T-cell (primary cell): Measurements from ENCODE around the gene FBXO31. TPM values are rescaled to one million over a fixed set of nuclear protein-coding genes. Genes with fewer than 3 reads are reported as not detected.

ENCODE experiments used
- ATAC-seq, 4 experiments: fragments of 200-7000 bp in 3 of 4; fragments of 150-1000 bp in 1 of 4; cut with Tn5 transposase; replicated peaks in 1 of 4; 1 replicate in 3 of 4; 2 replicates in 1 of 4; pipeline ENCODE4 v1.10.0; 2021; ENCODE audit warnings: moderate library complexity in 3 of 4, mild to moderate bottlenecking in 2 of 4, moderate number of reproducible peaks in 1 of 4
- CTCF ChIA-PET, 2 donors: fragments of 300-600 bp; sonication (Branson Sonifier 250); formaldehyde crosslinking; loops; one replicate each; lab custom pipeline; 2022; ENCODE audit warnings: antibody characterized with exemption in 2 of 2; lab: Charles Lee
- POLR2A ChIA-PET, 2 donors: fragments of 300-600 bp; sonication (Branson Sonifier 250); formaldehyde crosslinking; loops; one replicate each; lab custom pipeline; 2022; ENCODE audit warnings: antibody characterized with exemption in 2 of 2; lab: Charles Lee
- DNase-seq, 35 experiments: peaks; one replicate each; pipeline versions ENCODE4 v3.0.0 to v3.0.0-alpha.2; 2013 to 2023
- H3K27ac ChIP-seq: one replicate; pipeline ENCODE4 v1.5.1; 2013; ENCODE audit warnings: low read length
- H3K27me3 ChIP-seq, 2 experiments: replicated peaks in 1 of 2; 1 replicate in 1 of 2; 2 replicates in 1 of 2; pipeline versions ENCODE4 v1.6.1 to v1.7.0; 2013; ENCODE audit warnings: low read length in 1 of 2, mixed read lengths in 1 of 2; ENCODE audit not compliant: control insufficient read depth in 2 of 2, insufficient read depth in 2 of 2; ENCODE audit errors: extremely low read depth in 1 of 2
- H3K36me3 ChIP-seq, 2 donors: 1 replicate in 1 of 2; 2 replicates in 1 of 2; pipeline versions ENCODE4 v1.6.1 to v1.7.0; 2013; ENCODE audit warnings: low read length in 1 of 2; ENCODE audit not compliant: control insufficient read depth in 2 of 2, insufficient read depth in 1 of 2; ENCODE audit errors: extremely low read depth in 1 of 2
- H3K4me1 ChIP-seq, 2 experiments: 1 replicate in 1 of 2; 2 replicates in 1 of 2; pipeline versions ENCODE4 v1.6.1 to v1.7.0; 2013; ENCODE audit warnings: low read length in 2 of 2, mixed read lengths in 1 of 2; ENCODE audit not compliant: insufficient read depth in 2 of 2, control insufficient read depth in 1 of 2; ENCODE audit errors: extremely low read depth in 1 of 2
- H3K4me3 ChIP-seq, 2 donors: 1 replicate in 1 of 2; 2 replicates in 1 of 2; pipeline versions ENCODE4 v1.5.1 to v1.7.0; 2013; ENCODE audit warnings: mild to moderate bottlenecking in 2 of 2, low read length in 1 of 2, moderate library complexity in 1 of 2; ENCODE audit not compliant: control insufficient read depth in 1 of 2; ENCODE audit errors: extremely low read depth in 1 of 2
- H3K9me3 ChIP-seq: 2 replicates; pipeline ENCODE4 v1.7.0; 2013
- H3K27ac Mint-ChIP-seq, 2 donors: one replicate each; pipeline ENCODE4 v1.8.0; 2020 to 2021; ENCODE audit warnings: mild to moderate bottlenecking in 2 of 2, mixed read lengths in 2 of 2
- H3K27me3 Mint-ChIP-seq, 2 donors: one replicate each; pipeline ENCODE4 v1.8.0; 2021 to 2022; ENCODE audit warnings: mixed read lengths in 2 of 2
- H3K36me3 Mint-ChIP-seq: one replicate; pipeline ENCODE4 v1.8.0; 2021; ENCODE audit warnings: mixed read lengths
- H3K4me1 Mint-ChIP-seq, 3 donors: one replicate each; pipeline ENCODE4 v1.8.0; 2020 to 2022; ENCODE audit warnings: mixed read lengths in 3 of 3, mild to moderate bottlenecking in 1 of 3
- H3K4me3 Mint-ChIP-seq, 3 donors: one replicate each; pipeline ENCODE4 v1.8.0; 2020 to 2022; ENCODE audit warnings: mild to moderate bottlenecking in 3 of 3, mixed read lengths in 3 of 3, moderate library complexity in 3 of 3
- H3K9me3 Mint-ChIP-seq, 3 donors: one replicate each; pipeline ENCODE4 v1.8.0; 2020 to 2022; ENCODE audit warnings: mixed read lengths in 3 of 3
- WGBS: methylation state at CpG from one replicate; pipeline ENCODE4 v1.1.5; 2013; ENCODE audit warnings: missing lambda C conversion rate; ENCODE audit not compliant: insufficient coverage; 5-methylcytosine and 5-hydroxymethylcytosine counted together
- total RNA-seq, 35 experiments: library from RNA in 6 of 35; stranded (reverse) in 6 of 35; fragments of 120-200 nt in 1 of 35; gene quantifications; one replicate each; pipeline versions ENCODE4 v1.2.1 to v1.2.4 and lab custom pipeline; 2013 to 2026

The FBXO31 gene
- total RNA-seq, 5 donors from 2014 or later (not counting 1 experiment from before 2014, with no cell fraction given) = 34.7 to 67.2 (median 55.6) TPM

DNA sequence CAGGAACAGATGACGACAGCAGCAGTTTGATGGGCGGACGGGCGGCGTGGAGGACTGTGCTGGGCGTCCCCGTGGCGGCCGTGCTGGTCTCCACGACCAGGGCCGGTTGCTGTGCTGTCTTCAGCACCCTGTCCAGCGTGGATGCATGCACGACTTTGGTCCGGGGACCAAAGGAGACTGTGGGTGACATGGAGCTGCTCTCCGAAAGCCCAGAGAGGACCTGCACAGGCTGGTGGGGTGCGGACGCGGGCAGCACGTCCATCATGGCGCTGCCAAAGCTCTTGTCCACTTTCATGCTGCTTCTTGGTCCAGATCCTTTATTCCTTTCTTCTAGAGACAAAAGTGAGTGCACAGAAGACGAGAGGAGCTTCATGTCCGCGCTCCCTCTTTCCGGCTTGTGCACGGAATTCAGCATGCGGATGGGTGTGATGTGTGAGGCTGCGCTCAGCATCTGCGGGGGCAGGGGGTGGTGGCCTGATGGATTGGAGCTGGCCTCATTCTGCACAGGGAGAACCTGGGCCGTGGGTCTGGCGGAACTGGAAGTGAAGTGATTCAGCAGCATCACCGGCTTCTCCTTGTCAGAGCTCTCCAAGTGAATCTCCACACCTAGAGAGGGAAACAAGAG lies 28.9 kb upstream of the FBXO31 start:
- no peaks in the 10 kb centered on the region for H3K4me1 ChIP-seq
- H3K36me3 Mint-ChIP-seq = peaks cover 45% of the 10 kb centered on the region
- H3K27ac ChIP-seq = no peak overlapping the region
- no peaks in the 10 kb centered on the region for H3K27me3 ChIP-seq
- no peaks in the 10 kb centered on the region for H3K27me3 Mint-ChIP-seq
- WGBS = 92% methylated on average over 31 of the region's 31 CpGs
- H3K4me3 Mint-ChIP-seq = no peak overlapping the region
- ChIA-PET CTCF (interaction anchor here in 1 of 2 donors (0.7 kb wide), 1 partner anchor 221 kb away, joined by 3 read pairs; no protein-coding TSS in a partner anchor), POLR2A (no interaction called here)
- no peak overlapping the region for H3K27ac Mint-ChIP-seq
- DNase-seq = no peak
- no peak overlapping the region for H3K4me3 ChIP-seq
- no peaks in the 10 kb centered on the region for H3K9me3 Mint-ChIP-seq
- peaks cover 12 to 44% of the 10 kb centered on the region in 2 donors for H3K36me3 ChIP-seq
- peaks cover 0 to 2% (median under 1%) of the 10 kb centered on the region in 3 donors for H3K4me1 Mint-ChIP-seq
- ATAC-seq = no peak
- H3K9me3 ChIP-seq = no peaks in the 10 kb centered on the region

DNA sequence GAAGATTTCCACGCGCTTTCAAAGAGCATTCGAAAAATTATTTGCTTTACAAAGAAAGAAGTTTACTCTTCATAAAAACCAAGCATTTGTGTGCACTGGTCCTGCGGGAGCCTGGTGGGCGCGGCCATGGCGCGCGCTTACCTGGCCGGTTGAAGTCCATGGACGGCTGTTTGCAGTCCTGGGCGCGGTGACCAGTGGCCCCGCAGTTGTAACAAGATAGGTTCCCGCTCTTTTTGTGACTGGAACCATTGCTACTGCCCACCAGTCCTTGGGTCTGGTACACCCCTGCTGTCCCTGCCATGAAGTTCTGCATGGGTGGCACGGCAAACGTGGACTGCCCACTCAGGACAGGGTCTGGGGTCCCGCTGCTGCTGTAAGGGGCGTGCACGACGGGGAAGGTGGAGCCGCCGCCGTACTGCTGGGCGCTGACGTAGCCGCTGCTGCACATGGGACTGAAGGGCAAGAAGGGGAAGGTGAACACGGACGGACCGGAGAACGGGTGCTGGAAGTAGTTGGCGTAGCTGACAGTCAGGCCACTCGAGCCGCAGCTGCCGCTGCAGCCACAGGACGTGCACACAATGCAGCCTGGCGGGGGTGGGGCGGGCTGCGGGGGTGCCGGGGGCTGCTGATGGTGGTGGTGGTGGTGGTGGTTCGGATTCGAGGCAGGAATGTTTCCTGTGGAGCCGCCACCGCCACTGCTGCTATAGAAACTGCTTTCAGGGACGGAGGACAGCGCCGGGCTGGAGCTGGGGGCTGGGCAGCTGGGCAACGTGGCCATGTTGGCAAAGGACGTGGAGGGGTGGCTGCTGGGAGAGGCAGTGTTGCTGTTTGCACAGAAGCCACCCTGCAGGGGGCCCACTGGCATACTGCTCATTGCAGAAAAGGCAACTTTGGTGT lies 28.0 kb upstream of the FBXO31 start:
- H3K27ac Mint-ChIP-seq = no peak overlapping the region
- CTCF ChIA-PET = no interaction called here
- Histone ChIP-seq H3K27me3 (no peaks in the 10 kb centered on the region), H3K36me3 (peaks cover 12 to 43% of the 10 kb centered on the region in 2 donors), H3K27ac (no peak overlapping the region), H3K9me3 (no peaks in the 10 kb centered on the region), H3K4me3 (no peak overlapping the region), H3K4me1 (no peaks in the 10 kb centered on the region)
- H3K4me1 Mint-ChIP-seq = peaks cover 0 to 6% (median 3%) of the 10 kb centered on the region in 3 donors
- POLR2A ChIA-PET = no interaction called here
- H3K36me3 Mint-ChIP-seq = peaks cover 49% of the 10 kb centered on the region
- H3K9me3 Mint-ChIP-seq = no peaks in the 10 kb centered on the region
- no peak overlapping the region for H3K4me3 Mint-ChIP-seq
- ATAC-seq (no peak), DNase-seq (no peak)
- no peaks in the 10 kb centered on the region for H3K27me3 Mint-ChIP-seq
- 96% methylated on average over 45 of the region's 49 CpGs for WGBS

DNA sequence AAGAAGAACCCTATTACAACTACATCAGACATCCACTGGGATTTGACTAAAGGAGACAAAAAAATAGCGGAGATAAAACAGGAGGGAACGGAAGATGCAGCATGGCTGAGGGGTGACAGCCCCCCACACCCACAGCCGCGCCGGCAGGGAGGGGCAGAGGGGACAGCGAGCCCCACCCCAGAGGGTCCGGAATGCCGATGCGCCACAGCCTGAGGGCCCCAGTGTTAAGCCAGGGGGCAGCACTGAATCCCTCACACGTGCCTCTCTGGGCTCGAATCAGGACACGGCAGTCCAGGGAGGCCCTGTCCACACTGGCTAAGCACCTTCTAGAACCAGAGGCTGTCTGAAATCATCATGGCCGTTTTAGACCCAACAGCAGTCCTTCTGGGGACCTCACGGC lies 27.4 kb upstream of the FBXO31 start:
- H3K4me1 ChIP-seq = no peaks in the 10 kb centered on the region
- ATAC-seq = no peak
- POLR2A ChIA-PET = no interaction called here
- no peak overlapping the region for H3K27ac ChIP-seq
- H3K36me3 ChIP-seq = peaks cover 12 to 42% of the 10 kb centered on the region in 2 donors
- H3K27me3 Mint-ChIP-seq = no peaks in the 10 kb centered on the region
- CTCF ChIA-PET = no interaction called here
- H3K27me3 ChIP-seq = no peaks in the 10 kb centered on the region
- H3K36me3 Mint-ChIP-seq = peaks cover 50% of the 10 kb centered on the region
- H3K9me3 ChIP-seq = no peaks in the 10 kb centered on the region
- DNase-seq = no peak
- 95% methylated on average over 12 of the region's 14 CpGs for WGBS
- no peak overlapping the region for H3K4me3 ChIP-seq
- peaks cover 0 to 6% (median 3%) of the 10 kb centered on the region in 3 donors for H3K4me1 Mint-ChIP-seq
- no peak overlapping the region for H3K4me3 Mint-ChIP-seq
- no peak overlapping the region for H3K27ac Mint-ChIP-seq
- no peaks in the 10 kb centered on the region for H3K9me3 Mint-ChIP-seq

DNA sequence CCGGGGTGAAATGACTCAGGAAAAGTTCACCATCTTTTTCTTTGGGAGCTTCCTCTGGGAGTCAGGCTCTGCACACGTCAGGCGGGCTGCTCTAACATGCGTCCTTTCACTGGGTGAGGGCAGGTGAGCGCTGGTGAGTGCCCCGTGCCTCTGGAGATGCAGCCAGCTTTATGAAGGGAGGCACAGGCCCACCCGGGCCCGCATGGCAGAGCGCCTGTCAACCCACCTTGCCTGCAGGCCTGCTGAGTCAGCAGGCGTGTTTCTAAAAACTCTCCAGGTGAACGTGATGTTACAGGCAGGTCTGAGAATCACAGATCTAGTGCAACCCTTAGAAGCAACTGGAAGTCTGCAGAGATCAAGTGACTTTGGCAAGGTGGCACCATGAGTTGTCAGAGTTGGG lies 27.0 kb upstream of the FBXO31 start:
- ChIA-PET CTCF (interaction anchor here in 1 of 2 donors (0.6 kb wide), 1 partner anchor 223 kb away, joined by 3 read pairs; no protein-coding TSS in a partner anchor), POLR2A (no interaction called here)
- H3K36me3 ChIP-seq = peaks cover 10 to 42% of the 10 kb centered on the region in 2 donors
- H3K9me3 ChIP-seq = no peaks in the 10 kb centered on the region
- Mint-ChIP-seq H3K36me3 (peaks cover 47% of the 10 kb centered on the region), H3K27me3 (no peaks in the 10 kb centered on the region), H3K27ac (no peak overlapping the region), H3K4me1 (peaks cover 0 to 6% (median 3%) of the 10 kb centered on the region in 3 donors), H3K4me3 (no peak overlapping the region), H3K9me3 (no peaks in the 10 kb centered on the region)
- H3K27me3 ChIP-seq = no peaks in the 10 kb centered on the region
- H3K4me3 ChIP-seq = no peak overlapping the region
- WGBS = 94% methylated on average over 11 of the region's 11 CpGs
- H3K27ac ChIP-seq = no peak overlapping the region
- ATAC-seq (no peak), DNase-seq (no peak)
- H3K4me1 ChIP-seq = no peaks in the 10 kb centered on the region

DNA sequence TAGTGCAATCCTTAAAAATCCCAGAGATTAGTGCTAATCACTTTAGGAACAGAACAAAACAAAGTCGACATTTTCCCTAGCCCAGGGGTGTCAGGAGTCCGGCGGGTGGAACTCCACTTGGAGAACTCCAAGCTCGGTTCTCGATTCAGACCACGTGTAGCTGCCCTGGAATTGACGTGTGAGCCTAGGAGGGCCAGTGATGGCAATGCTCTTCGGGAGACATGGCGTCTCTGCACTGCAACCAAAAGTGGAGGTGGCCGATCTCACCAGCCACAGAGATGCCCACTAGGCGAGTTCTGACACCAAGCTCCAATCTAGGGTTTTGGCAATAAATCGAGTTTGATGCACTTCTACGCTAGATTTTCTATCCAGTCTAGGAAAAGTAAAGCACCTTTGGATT lies 26.2 kb upstream of the FBXO31 start:
- no peak for DNase-seq
- Histone ChIP-seq H3K27me3 (no peaks in the 10 kb centered on the region), H3K4me1 (no peaks in the 10 kb centered on the region), H3K27ac (no peak overlapping the region), H3K4me3 (no peak overlapping the region), H3K36me3 (peaks cover 9 to 46% of the 10 kb centered on the region in 2 donors), H3K9me3 (no peaks in the 10 kb centered on the region)
- Mint-ChIP-seq H3K27me3 (no peaks in the 10 kb centered on the region), H3K4me3 (no peak overlapping the region), H3K36me3 (peaks cover 46% of the 10 kb centered on the region), H3K27ac (no peak overlapping the region), H3K9me3 (no peaks in the 10 kb centered on the region), H3K4me1 (peaks cover 0 to 6% (median 3%) of the 10 kb centered on the region in 3 donors)
- ATAC-seq = no peak
- WGBS = 98% methylated on average over 13 of the region's 13 CpGs
- ChIA-PET POLR2A (no interaction called here), CTCF (interaction anchor here in 1 of 2 donors (0.6 kb wide), 1 partner anchor 224 kb away, joined by 3 read pairs; no protein-coding TSS in a partner anchor)

DNA sequence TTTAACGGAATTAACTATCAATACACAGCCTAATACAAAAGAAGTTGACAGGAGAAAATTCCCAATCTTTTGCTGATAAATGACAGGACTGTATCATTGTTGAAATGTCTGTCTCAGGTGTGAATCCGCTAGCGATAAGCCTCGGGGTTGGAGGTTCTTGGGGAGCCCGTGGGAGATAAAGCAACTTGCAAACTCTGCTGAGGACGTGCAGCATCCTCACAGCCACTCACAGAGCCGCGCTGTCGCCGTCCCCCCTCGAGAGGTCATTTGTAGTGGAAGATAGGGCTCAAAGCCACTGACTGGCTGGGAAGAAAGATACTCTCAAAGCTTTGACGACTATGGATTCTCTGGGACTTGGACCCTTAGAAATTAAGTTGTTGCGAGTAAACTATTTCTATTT lies 25.6 kb upstream of the FBXO31 start:
- Mint-ChIP-seq H3K36me3 (peaks cover 42% of the 10 kb centered on the region), H3K27ac (no peak overlapping the region), H3K9me3 (no peaks in the 10 kb centered on the region), H3K27me3 (no peaks in the 10 kb centered on the region), H3K4me3 (no peak overlapping the region), H3K4me1 (peaks cover 0 to 6% (median 3%) of the 10 kb centered on the region in 3 donors)
- ChIA-PET CTCF (no interaction called here), POLR2A (no interaction called here)
- no peak for DNase-seq
- no peak overlapping the region for H3K27ac ChIP-seq
- peaks cover 9 to 48% of the 10 kb centered on the region in 2 donors for H3K36me3 ChIP-seq
- no peak for ATAC-seq
- no peaks in the 10 kb centered on the region for H3K4me1 ChIP-seq
- H3K9me3 ChIP-seq = no peaks in the 10 kb centered on the region
- 95% methylated on average over 4 of the region's 13 CpGs for WGBS
- no peaks in the 10 kb centered on the region for H3K27me3 ChIP-seq
- H3K4me3 ChIP-seq = no peak overlapping the region
